GM12878 (cell line): ENCODE measurements around the gene ZNF202. TPM values are rescaled to one million over a fixed set of nuclear protein-coding genes. Genes with fewer than 3 reads are reported as not detected.

ENCODE experiments used
- BHLHE40 ChIP-seq, 2 experiments: fragments of 450-650 bp in 1 of 2; IDR thresholded peaks; 2 replicates each; pipeline ENCODE4 v1.6.1; 2011 to 2017; ENCODE audit warnings: low read depth in 2 of 2, borderline replicate concordance in 1 of 2, improper control_type of control experiment in 1 of 2, low read length in 1 of 2, mild to moderate bottlenecking in 1 of 2
- ESRRA ChIP-seq: IDR thresholded peaks from 2 replicates; pipeline ENCODE4 v1.6.1; 2012; ENCODE audit warnings: mild to moderate bottlenecking, low read length, improper control_type of control experiment
- EZH2 ChIP-seq: IDR thresholded peaks from 2 replicates; pipeline ENCODE4 v1.6.1; 2012; ENCODE audit warnings: low read depth, mild to moderate bottlenecking, control low read depth, inconsistent platforms, low read length, borderline replicate concordance; ENCODE audit not compliant: control insufficient read depth
- MAX ChIP-seq: IDR thresholded peaks from 2 replicates; pipeline ENCODE4 v1.6.1; 2012; ENCODE audit warnings: low read depth, low read length, improper control_type of control experiment
- MEF2B ChIP-seq: fragments of 450-650 bp; IDR thresholded peaks from 2 replicates; pipeline ENCODE4 v1.6.1; 2018; ENCODE audit warnings: mild to moderate bottlenecking, moderate library complexity; ENCODE audit not compliant: partially characterized antibody, poor library complexity, severe bottlenecking
- MXI1 ChIP-seq: fragments of 150-350 bp; IDR thresholded peaks from 2 replicates; pipeline ENCODE4 v1.6.1; 2011; ENCODE audit warnings: low read depth, mild to moderate bottlenecking, inconsistent platforms, low read length, improper control_type of control experiment
- NR2C2 ChIP-seq: IDR thresholded peaks from 2 replicates; pipeline ENCODE4 v1.6.1; 2011; ENCODE audit warnings: borderline replicate concordance, low read depth; ENCODE audit not compliant: control insufficient read depth, insufficient read length
- POLR2AphosphoS2 ChIP-seq: IDR thresholded peaks from 2 replicates; pipeline ENCODE4 v1.6.1; 2011; ENCODE audit warnings: low read depth, mild to moderate bottlenecking, low read length, improper control_type of control experiment, moderate library complexity
- POU2F2 ChIP-seq: IDR thresholded peaks from 3 replicates; pipeline ENCODE4 v1.6.1; 2011; ENCODE audit warnings: low read depth, mild to moderate bottlenecking, low read length, borderline replicate concordance
- RAD21 ChIP-seq: IDR thresholded peaks from 2 replicates; pipeline ENCODE4 v1.6.1; 2011; ENCODE audit warnings: mild to moderate bottlenecking, low read depth, low read length, moderate library complexity; ENCODE audit not compliant: insufficient read depth
- REST ChIP-seq: IDR thresholded peaks from 2 replicates; pipeline ENCODE4 v1.6.1; 2012; ENCODE audit warnings: mild to moderate bottlenecking, low read depth, low read length
- RFX5 ChIP-seq: IDR thresholded peaks from 2 replicates; pipeline ENCODE4 v1.6.1; 2011; ENCODE audit warnings: low read depth, low read length, improper control_type of control experiment
- SIX5 ChIP-seq: IDR thresholded peaks from 2 replicates; pipeline ENCODE4 v1.6.1; 2011; ENCODE audit warnings: mild to moderate bottlenecking, low read depth, low read length, moderate library complexity; ENCODE audit not compliant: severe bottlenecking
- STAT3 ChIP-seq: IDR thresholded peaks from 2 replicates; pipeline ENCODE4 v1.6.1; 2011; ENCODE audit warnings: low read depth, low read length, improper control_type of control experiment
- ZNF687 ChIP-seq: fragments of 450-650 bp; IDR thresholded peaks from 2 replicates; pipeline ENCODE4 v1.6.1; 2017; ENCODE audit warnings: mild to moderate bottlenecking, moderate library complexity
- polyA plus RNA-seq, 11 experiments: library from polyadenylated mRNA; depleted of rRNA in 4 of 11; unstranded in 6 of 11; stranded (reverse) in 5 of 11; fragments of >200 nt; fragmentation: Nextera tagmentation in 4 of 11; fragmentation: Illumina TruSeq in 1 of 11; extraction: Ambion mirVana in 4 of 11; extraction: Trizol in 1 of 11; gene quantifications; 1 replicate in 1 of 11; 2 replicates in 10 of 11; pipeline versions ENCODE4 v1.2.1 to v1.2.3, GENCODE V29; 2011 to 2016; ENCODE audit warnings: inconsistent platforms in 2 of 11, missing spikeins in 2 of 11, low read depth in 1 of 11
- total RNA-seq, 4 experiments: library from RNA; depleted of rRNA in 3 of 4; stranded (reverse); fragments of >200 nt in 3 of 4; fragmentation: Illumina TruSeq in 1 of 4; extraction: Trizol in 1 of 4; gene quantifications; 2 replicates each; pipeline versions ENCODE4 v1.2.1 to v1.2.3, GENCODE V29; 2013 to 2021
- TF ChIP-seq, protein P1 (sequence below): fragments of 450-650 bp; formaldehyde crosslinking; IDR thresholded peaks from 2 replicates; pipeline ENCODE4 v1.4.0; 2022; ENCODE audit warnings: mild to moderate bottlenecking, moderate library complexity
- TF ChIP-seq, protein P2 (sequence below): IDR thresholded peaks from 2 replicates; pipeline ENCODE4 v1.6.1; 2011; ENCODE audit warnings: borderline replicate concordance, low read depth, mild to moderate bottlenecking, moderate library complexity, mixed read lengths, low read length; ENCODE audit not compliant: insufficient read depth; ENCODE audit errors: extremely low read length

The ZNF202 gene
- total and polyA plus RNA-seq, 10 of the 15 experiments (the other 5 are each of a cell fraction or from before 2014, with no cell fraction given) = 2.6 to 13.6 (median 12.2) TPM

DNA sequence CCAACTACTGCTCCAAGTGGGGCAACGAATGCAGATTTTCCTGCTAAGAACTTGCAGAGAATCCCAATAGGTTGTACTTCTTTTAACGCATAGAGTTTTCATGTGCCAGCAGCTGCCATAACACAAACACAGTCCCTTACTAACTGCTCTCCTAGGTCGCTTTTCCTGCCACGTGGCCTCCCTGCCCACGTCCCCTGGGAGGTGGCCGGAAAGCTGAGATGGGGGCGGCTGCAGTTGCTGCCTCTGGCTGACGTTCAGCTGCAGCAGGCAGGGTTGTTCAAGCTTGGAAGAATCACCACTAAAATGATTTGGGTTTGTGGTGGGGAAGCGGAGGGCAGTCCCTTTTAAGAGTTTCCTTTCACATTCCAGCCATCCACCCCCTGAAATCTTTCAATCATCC lies 39.3 kb downstream of the ZNF202 start (continued):
- TF ChIP-seq BHLHE40 (IDR thresholded peaks at IDR 0.05; ENCODE audit: borderline replicate concordance in 1 of 2, low read depth in 2 of 2, low read length in 1 of 2) (peak in 1 of 2 experiments; percentile 17; a peak in 1 of 4 replicates), MAX (0 out of 2 replicates have a peak, but pooled peaks have one; percentile 19), NR2C2 (no peak), RAD21 (no peak), MEF2B (peak; percentile 84), RFX5 (no peak), STAT3 (no peak), SIX5 (no peak), EZH2 (no peak), ZNF687 (no peak), REST (no peak), MXI1 (no peak), POLR2AphosphoS2 (no peak), ESRRA (no peak), POU2F2 (no peak)
- TF ChIP-seq, protein P1, sequence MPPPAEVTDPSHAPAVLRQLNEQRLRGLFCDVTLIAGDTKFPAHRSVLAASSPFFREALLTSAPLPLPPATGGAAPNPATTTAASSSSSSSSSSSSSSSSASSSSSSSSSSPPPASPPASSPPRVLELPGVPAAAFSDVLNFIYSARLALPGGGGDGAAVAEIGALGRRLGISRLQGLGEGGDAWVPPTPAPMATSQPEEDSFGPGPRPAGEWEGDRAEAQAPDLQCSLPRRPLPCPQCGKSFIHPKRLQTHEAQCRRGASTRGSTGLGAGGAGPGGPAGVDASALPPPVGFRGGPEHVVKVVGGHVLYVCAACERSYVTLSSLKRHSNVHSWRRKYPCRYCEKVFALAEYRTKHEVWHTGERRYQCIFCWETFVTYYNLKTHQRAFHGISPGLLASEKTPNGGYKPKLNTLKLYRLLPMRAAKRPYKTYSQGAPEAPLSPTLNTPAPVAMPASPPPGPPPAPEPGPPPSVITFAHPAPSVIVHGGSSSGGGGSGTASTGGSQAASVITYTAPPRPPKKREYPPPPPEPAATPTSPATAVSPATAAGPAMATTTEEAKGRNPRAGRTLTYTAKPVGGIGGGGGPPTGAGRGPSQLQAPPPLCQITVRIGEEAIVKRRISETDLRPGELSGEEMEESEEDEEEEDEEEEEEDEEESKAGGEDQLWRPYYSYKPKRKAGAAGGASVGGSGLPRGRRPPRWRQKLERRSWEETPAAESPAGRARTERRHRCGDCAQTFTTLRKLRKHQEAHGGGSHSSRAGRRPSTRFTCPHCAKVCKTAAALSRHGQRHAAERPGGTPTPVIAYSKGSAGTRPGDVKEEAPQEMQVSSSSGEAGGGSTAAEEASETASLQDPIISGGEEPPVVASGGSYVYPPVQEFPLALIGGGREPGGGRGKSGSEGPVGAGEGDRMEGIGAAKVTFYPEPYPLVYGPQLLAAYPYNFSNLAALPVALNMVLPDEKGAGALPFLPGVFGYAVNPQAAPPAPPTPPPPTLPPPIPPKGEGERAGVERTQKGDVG (CRISPR knock-in tag) = no peak
- TF ChIP-seq, protein P2, sequence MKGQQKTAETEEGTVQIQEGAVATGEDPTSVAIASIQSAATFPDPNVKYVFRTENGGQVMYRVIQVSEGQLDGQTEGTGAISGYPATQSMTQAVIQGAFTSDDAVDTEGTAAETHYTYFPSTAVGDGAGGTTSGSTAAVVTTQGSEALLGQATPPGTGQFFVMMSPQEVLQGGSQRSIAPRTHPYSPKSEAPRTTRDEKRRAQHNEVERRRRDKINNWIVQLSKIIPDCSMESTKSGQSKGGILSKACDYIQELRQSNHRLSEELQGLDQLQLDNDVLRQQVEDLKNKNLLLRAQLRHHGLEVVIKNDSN = peak; percentile 15
